Pancreas (tissue), 10 donors: ENCODE measurements around the gene CMKLR1. TPM values are rescaled to one million over a fixed set of nuclear protein-coding genes. Genes with fewer than 3 reads are reported as not detected.

ENCODE experiments used
- ATAC-seq, 4 donors: fragments of 200-7000 bp; cut with Tn5 transposase; one replicate each; pipeline versions ENCODE4 v1.8.0 to v1.9.1; 2020; ENCODE audit warnings: mild to moderate bottlenecking in 4 of 4, moderate library complexity in 4 of 4
- DNase-seq, 6 donors: peaks; one replicate each; pipeline ENCODE4 v3.0.0-alpha.2; 2020
- FAIRE-seq: peaks from 2 replicates; lab custom pipeline; 2012; peaks lifted over from hg19 to GRCh38; lab: Jason Lieb, UNC
- H3K27ac ChIP-seq, 4 donors: fragments of 200-600 bp; sonication (generic); 1 replicate in 3 of 4; 2 replicates in 1 of 4; pipeline versions ENCODE4 v1.5.0 to v1.8.0; 2020
- H3K27me3 ChIP-seq, 4 donors: fragments of 200-600 bp; one replicate each; pipeline ENCODE4 v1.8.0; 2021
- H3K36me3 ChIP-seq, 3 donors: fragments of 200-600 bp; sonication (generic) in 1 of 3; one replicate each; pipeline versions ENCODE4 v1.5.0 to v1.8.0; 2020 to 2021
- H3K4me1 ChIP-seq, 3 donors: fragments of 200-600 bp; one replicate each; pipeline ENCODE4 v1.8.0; 2021
- H3K4me3 ChIP-seq, 4 donors: fragments of 200-600 bp; sonication (generic) in 2 of 4; one replicate each; pipeline versions ENCODE4 v1.5.0 to v1.8.0; 2020 to 2021
- H3K9me3 ChIP-seq, 4 donors: fragments of 200-600 bp; one replicate each; pipeline ENCODE4 v1.8.0; 2021
- CTCF ChIP-seq, 4 donors: fragments of 200-600 bp; sonication (generic) in 3 of 4; IDR thresholded peaks; one replicate each; pipeline versions ENCODE4 v1.5.0 to v1.8.0; 2021; ENCODE audit warnings: antibody characterized with exemption in 4 of 4
- WGBS, 2 donors: extraction: QIAGEN DNeasy Blood & Tissue Kit; methylation state at CpG; one replicate each; pipeline ENCODE4 v1.1.7; 2013; 5-methylcytosine and 5-hydroxymethylcytosine counted together
- intact Hi-C, 3 donors: fragments of 100-400 bp; cut with DNase I; formaldehyde crosslinking; loops; one replicate each; pipeline versions ENCODE4 v1.11.1 to v1.14.2; 2022
- polyA plus RNA-seq, 2 donors: library from polyadenylated mRNA; stranded (reverse); fragments of 200-250 nt; gene quantifications; one replicate each; pipeline ENCODE4 v1.2.3, GENCODE V29; 2013
- total RNA-seq, 6 donors: library from RNA; stranded (reverse); fragmentation: NEBNext Ultra II Directional in 4 of 6; extraction: Animal tissue kit (Norgen Biotek cat#: 25700) in 4 of 6; gene quantifications; one replicate each; pipeline versions ENCODE4 v1.2.1 to v1.2.4, GENCODE V29; 2021 to 2023
- donor health status: healthy with polysubstance abuse.
- donor health status: DM: no; HTN: no; CAD: no; lungs with moderate emphysema.
- donor health status: DM: no; HTN: no; CAD: no.
- donor health status: control.
- donor health status: control.
- donor health status: Bipolar disorder and iron deficiency.
- donor health status: DM: yes; HTN: yes; CAD: no.
- donor health status: DM: no; HTN: no; CAD: no.
- donor health status: DM: no; HTN: no; CAD: no.
- donor health status: DM: yes; HTN: yes; CAD: no.

CMKLR1 gene
- total and polyA plus RNA-seq, 8 donors = 0.95 to 7.4 (median 1.4) TPM

DNA sequence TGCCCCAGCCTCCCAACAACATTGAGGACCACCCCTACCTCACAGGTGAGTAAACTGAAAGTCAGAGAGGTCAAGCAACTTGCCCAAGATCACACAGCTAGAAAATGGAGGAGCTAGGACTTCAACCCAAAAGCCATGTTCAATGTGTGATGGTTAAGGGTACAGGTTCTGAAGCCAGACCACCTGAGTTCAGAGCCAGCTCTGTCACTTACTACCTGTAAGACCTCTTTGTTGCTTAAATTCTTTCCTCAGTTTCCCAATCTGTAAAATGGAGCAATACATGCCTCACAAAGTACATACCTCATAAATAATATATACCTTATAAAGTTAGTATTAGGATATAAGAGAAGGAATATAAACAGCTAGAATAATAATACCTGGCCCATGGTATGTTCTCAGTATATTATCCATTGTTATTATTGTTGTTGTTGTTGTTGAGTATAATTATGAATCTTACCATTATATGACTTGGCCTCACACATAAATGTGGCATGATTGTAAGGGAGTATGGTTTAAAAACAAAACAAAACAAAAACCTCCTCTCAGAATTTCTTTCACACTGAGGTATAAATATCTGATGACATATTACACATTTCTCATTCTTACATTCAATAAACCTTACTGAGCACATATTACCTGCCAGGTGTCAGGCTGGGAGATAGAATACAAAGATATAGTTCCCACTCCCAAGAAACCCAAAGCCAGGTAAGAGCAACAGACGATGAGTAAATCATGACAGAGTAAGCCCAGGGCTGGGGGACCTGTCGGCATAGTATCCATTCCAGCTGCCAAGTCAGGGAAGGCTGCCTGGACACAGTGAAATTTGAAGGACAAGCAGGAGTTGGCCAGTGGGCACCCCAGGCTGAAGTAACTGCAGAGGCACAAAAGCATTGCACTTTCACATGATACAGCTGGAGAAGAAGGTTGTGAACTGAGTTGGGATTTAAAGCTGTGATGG, 19.6 kb downstream of the CMKLR1 start:
- intact Hi-C loops = no loop called here
- Histone ChIP-seq H3K27me3 (no peaks in the 10 kb centered on the region), H3K9me3 (no peaks in the 10 kb centered on the region), H3K27ac (no peak overlapping the region), H3K4me1 (no peaks in the 10 kb centered on the region), H3K4me3 (no peak overlapping the region), H3K36me3 (no peaks in the 10 kb centered on the region)
- WGBS, 2 donors = 54 to 61% methylated on average over 2 of the region's 2 CpGs
- TF ChIP-seq CTCF (IDR thresholded peaks at IDR 0.05) = no peak
- no peak for FAIRE-seq
- DNase-seq = no peak
- ATAC-seq = no peak

GRCh38 chr12:108318472-108319275, 20.4 kb downstream of the CMKLR1 start:
- DNase-seq (no peak), ATAC-seq (no peak), FAIRE-seq (no peak)
- H3K4me1 ChIP-seq = no peaks in the 10 kb centered on the region
- H3K9me3 ChIP-seq = no peaks in the 10 kb centered on the region
- H3K4me3 ChIP-seq = no peak overlapping the region
- no peaks in the 10 kb centered on the region for H3K36me3 ChIP-seq
- intact Hi-C loops = no loop called here
- 60 to 66% methylated on average over 6 of the region's 6 CpGs for WGBS, 2 donors
- no peak overlapping the region for H3K27ac ChIP-seq
- no peaks in the 10 kb centered on the region for H3K27me3 ChIP-seq
- TF ChIP-seq CTCF (IDR thresholded peaks at IDR 0.05) = no peak

GRCh38 chr12:108317308-108318234, 21.5 kb downstream of the CMKLR1 start:
- Histone ChIP-seq H3K4me3 (no peak overlapping the region), H3K36me3 (no peaks in the 10 kb centered on the region), H3K4me1 (peaks cover 0 to 10% (median 0%) of the 10 kb centered on the region in 3 donors), H3K9me3 (no peaks in the 10 kb centered on the region), H3K27me3 (no peaks in the 10 kb centered on the region), H3K27ac (no peak overlapping the region)
- FAIRE-seq = no peak
- ATAC-seq = no peak
- no peak for TF ChIP-seq CTCF (IDR thresholded peaks at IDR 0.05)
- DNase-seq = no peak
- intact Hi-C loops = no loop called here
- 62 to 76% methylated on average over 6 of the region's 6 CpGs for WGBS, 2 donors

DNA sequence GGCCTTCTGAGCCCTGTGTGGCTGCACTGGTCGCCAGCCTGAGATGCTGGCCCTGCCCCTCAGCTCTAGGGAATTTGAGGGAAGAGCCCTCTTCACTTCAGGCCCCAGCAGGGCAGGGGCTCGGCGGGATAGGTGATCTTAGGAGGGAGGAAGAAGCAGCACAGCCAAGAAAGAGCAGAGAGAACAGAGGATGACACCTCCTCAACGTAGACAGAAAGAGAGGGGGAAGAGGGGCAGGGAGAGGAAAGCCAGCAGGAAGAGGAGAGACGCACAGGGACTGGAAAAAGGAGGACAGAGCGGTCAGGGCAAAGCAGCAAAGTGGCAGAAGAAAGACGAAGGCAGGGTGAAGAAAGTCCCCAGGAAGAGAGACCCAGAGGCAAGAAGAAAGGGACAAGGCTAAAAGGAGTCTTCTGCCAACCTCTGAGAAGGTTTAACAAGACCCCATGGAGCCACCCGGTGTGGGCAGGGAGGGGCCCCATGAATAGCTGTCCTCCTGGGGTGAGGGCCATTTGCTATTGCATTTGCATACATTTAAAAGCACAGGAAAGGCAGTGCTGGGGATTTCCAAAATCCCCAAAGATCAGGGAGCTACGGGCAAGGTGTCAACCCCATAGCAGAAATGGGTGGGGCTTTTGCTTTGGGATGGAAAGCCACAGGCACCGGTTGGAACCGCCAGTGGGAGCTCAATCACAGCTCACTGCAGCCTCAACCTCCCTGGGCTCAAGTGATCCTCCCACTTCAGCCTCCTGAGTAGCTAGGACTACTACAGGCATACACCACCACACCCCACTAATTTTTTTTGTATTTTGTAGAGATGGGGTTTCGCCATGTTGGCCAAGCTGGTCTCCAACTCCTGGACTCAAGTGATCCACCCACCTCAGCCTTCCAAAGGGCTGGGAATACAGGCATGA, 22.7 kb downstream of the CMKLR1 start:
- DNase-seq (no peak), ATAC-seq (no peak), FAIRE-seq (no peak)
- TF ChIP-seq CTCF (IDR thresholded peaks at IDR 0.05) = no peak
- WGBS, 2 donors = 58 to 59% methylated on average over 12 of the region's 12 CpGs
- H3K9me3 ChIP-seq = no peaks in the 10 kb centered on the region
- no peak overlapping the region for H3K4me3 ChIP-seq
- intact Hi-C loops = no loop called here
- no peaks in the 10 kb centered on the region for H3K36me3 ChIP-seq
- H3K27ac ChIP-seq = no peak overlapping the region
- H3K4me1 ChIP-seq = peaks cover 0 to 10% (median 0%) of the 10 kb centered on the region in 3 donors
- H3K27me3 ChIP-seq = no peaks in the 10 kb centered on the region
